IMR-90 (cell line): ENCODE measurements around the gene COL6A3. TPM values are rescaled to one million over a fixed set of nuclear protein-coding genes. Genes with fewer than 3 reads are reported as not detected.

Experiments used
- ATAC-seq: fragments of 200-7000 bp; cut with Tn5 transposase; 2 replicates; pipeline ENCODE4 v1.9.1; 2020; ENCODE audit warnings: low read depth, mild to moderate bottlenecking, moderate library complexity
- BruUV-seq: library from RNA; stranded (reverse); fragments of 400-500 nt; replicated peaks from 2 replicates; lab custom pipeline; 2021; lab: Mats Ljungman, UMichigan
- CTCF ChIA-PET: fragments of 300-600 bp; formaldehyde crosslinking; extraction: SDS; loops from one replicate; lab custom pipeline; 2021; ENCODE audit warnings: antibody characterized with exemption; lab: Yijun Ruan, JAX
- POLR2A ChIA-PET: fragments of 300-600 bp; sonication (Branson Sonifier 250); formaldehyde crosslinking; loops from one replicate; lab custom pipeline; 2022; ENCODE audit warnings: antibody characterized with exemption; ENCODE audit not compliant: unreplicated experiment; lab: Charles Lee
- DNase-seq: peaks from one replicate; pipeline ENCODE4 v3.0.0; 2013
- H2AFZ ChIP-seq: replicated peaks from 2 replicates; pipeline ENCODE3; 2013; ENCODE audit warnings: low read length, mild to moderate bottlenecking; ENCODE audit not compliant: poor library complexity
- H2AK5ac ChIP-seq: 2 replicates; pipeline ENCODE4 v1.6.1; 2013; ENCODE audit warnings: low read depth, low read length, inconsistent platforms
- H2AK9ac ChIP-seq: replicated peaks from 2 replicates; pipeline ENCODE3; 2013; ENCODE audit warnings: mild to moderate bottlenecking, low read depth, low read length, moderate library complexity; ENCODE audit not compliant: poor library complexity
- H2BK120ac ChIP-seq: 2 replicates; pipeline ENCODE4 v1.6.1; 2013; ENCODE audit warnings: low read depth, low read length, inconsistent platforms
- H2BK15ac ChIP-seq: 3 replicates; pipeline ENCODE4 v1.6.1; 2013; ENCODE audit warnings: low read depth, low read length, inconsistent platforms
- H2BK20ac ChIP-seq: 2 replicates; pipeline ENCODE4 v1.6.1; 2013; ENCODE audit warnings: low read depth, mild to moderate bottlenecking, inconsistent platforms, low read length, moderate library complexity
- H2BK5ac ChIP-seq: 2 replicates; pipeline ENCODE4 v1.6.1; 2013; ENCODE audit warnings: mild to moderate bottlenecking, low read depth, low read length, inconsistent platforms; ENCODE audit not compliant: poor library complexity, severe bottlenecking
- H3K14ac ChIP-seq: replicated peaks from 2 replicates; pipeline ENCODE4 v1.6.1; 2013; ENCODE audit warnings: low read depth, low read length, inconsistent platforms
- H3K18ac ChIP-seq: 2 replicates; pipeline ENCODE4 v1.6.1; 2013; ENCODE audit warnings: low read depth, low read length, control low read depth
- H3K23ac ChIP-seq: 2 replicates; pipeline ENCODE4 v1.6.1; 2013; ENCODE audit warnings: low read depth, low read length, inconsistent platforms
- H3K27ac ChIP-seq: 2 replicates; pipeline ENCODE4 v1.5.1; 2013; ENCODE audit warnings: mild to moderate bottlenecking, control low read depth, low read length; ENCODE audit not compliant: insufficient read depth
- H3K27me3 ChIP-seq: 2 replicates; pipeline ENCODE4 v1.6.1; 2013; ENCODE audit warnings: low read length; ENCODE audit not compliant: control insufficient read depth, insufficient read depth
- H3K36me3 ChIP-seq: 2 replicates; pipeline ENCODE4 v1.6.1; 2013; ENCODE audit warnings: low read length, mixed read lengths; ENCODE audit not compliant: control insufficient read depth, insufficient read depth
- H3K4ac ChIP-seq: 2 replicates; pipeline ENCODE4 v1.6.1; 2013; ENCODE audit warnings: low read depth, low read length, inconsistent platforms
- H3K4me1 ChIP-seq: 2 replicates; pipeline ENCODE4 v1.6.1; 2013; ENCODE audit warnings: low read length, mixed read lengths; ENCODE audit not compliant: control insufficient read depth, insufficient read depth
- H3K4me2 ChIP-seq: 2 replicates; pipeline ENCODE4 v1.6.1; 2013; ENCODE audit warnings: low read depth, mild to moderate bottlenecking, control low read depth, low read length, moderate library complexity
- H3K4me3 ChIP-seq: 2 replicates; pipeline ENCODE4 v1.5.1; 2013; ENCODE audit warnings: low read depth, mild to moderate bottlenecking, control low read depth, low read length, moderate library complexity; ENCODE audit not compliant: insufficient read depth
- H3K56ac ChIP-seq: 2 replicates; pipeline ENCODE4 v1.6.1; 2013; ENCODE audit warnings: low read length, inconsistent platforms; ENCODE audit not compliant: insufficient read depth; ENCODE audit errors: extremely low read depth
- H3K79me1 ChIP-seq, 2 experiments: 2 replicates each; pipeline ENCODE4 v1.6.1; 2013; ENCODE audit warnings: low read length in 2 of 2, inconsistent platforms in 1 of 2, low read depth in 1 of 2
- H3K9ac ChIP-seq: 2 replicates; pipeline ENCODE4 v1.6.1; 2013; ENCODE audit warnings: low read depth, low read length, control low read depth
- H3K9me1 ChIP-seq: 2 replicates; pipeline ENCODE4 v1.6.1; 2013; ENCODE audit warnings: low read length, inconsistent platforms; ENCODE audit not compliant: insufficient read depth
- H3K9me3 ChIP-seq: 2 replicates; pipeline ENCODE4 v1.6.1; 2013; ENCODE audit warnings: low read length; ENCODE audit not compliant: control insufficient read depth, insufficient read depth
- H4K20me1 ChIP-seq: 2 replicates; pipeline ENCODE4 v1.6.1; 2013; ENCODE audit warnings: low read length, inconsistent platforms; ENCODE audit not compliant: insufficient read depth
- H4K5ac ChIP-seq: 2 replicates; pipeline ENCODE4 v1.6.1; 2013; ENCODE audit warnings: mild to moderate bottlenecking, low read depth, low read length, control low read depth
- H4K8ac ChIP-seq, 2 experiments: 2 replicates each; pipeline ENCODE4 v1.6.1; 2013; ENCODE audit warnings: low read depth in 2 of 2, low read length in 2 of 2, control low read depth in 1 of 2, inconsistent platforms in 1 of 2
- H4K91ac ChIP-seq: 2 replicates; pipeline ENCODE4 v1.6.1; 2013; ENCODE audit warnings: low read depth, low read length, inconsistent platforms; ENCODE audit not compliant: insufficient read depth
- BHLHE40 ChIP-seq: fragments of 150-350 bp; IDR thresholded peaks from 2 replicates; pipeline ENCODE4 v1.6.1; 2016; ENCODE audit warnings: mild to moderate bottlenecking, low read depth, low read length
- CEBPB ChIP-seq: IDR thresholded peaks from 2 replicates; pipeline ENCODE4 v1.6.1; 2012; ENCODE audit warnings: low read depth, low read length, improper control_type of control experiment
- CHD1 ChIP-seq: IDR thresholded peaks from 2 replicates; pipeline ENCODE4 v1.6.1; 2012; ENCODE audit warnings: low read depth, low read length, improper control_type of control experiment
- CTCF ChIP-seq: conservative IDR thresholded peaks from 2 replicates; pipeline ENCODE4 v1.5.1; 2012; ENCODE audit warnings: mild to moderate bottlenecking, low read depth, low read length, improper control_type of control experiment
- ELK1 ChIP-seq: fragments of 150-350 bp; IDR thresholded peaks from 2 replicates; pipeline ENCODE4 v1.6.1; 2016; ENCODE audit warnings: low read depth, mild to moderate bottlenecking, low read length, moderate library complexity, borderline replicate concordance
- FOS ChIP-seq: fragments of 150-350 bp; IDR thresholded peaks from 2 replicates; pipeline ENCODE4 v1.6.1; 2016; ENCODE audit warnings: low read depth, low read length
- MAFK ChIP-seq: IDR thresholded peaks from 2 replicates; pipeline ENCODE4 v1.6.1; 2012; ENCODE audit warnings: low read depth, low read length, improper control_type of control experiment
- MAZ ChIP-seq: IDR thresholded peaks from 2 replicates; pipeline ENCODE4 v1.6.1; 2012; ENCODE audit warnings: low read depth, mild to moderate bottlenecking, low read length, improper control_type of control experiment, moderate library complexity, borderline replicate concordance
- MXI1 ChIP-seq: IDR thresholded peaks from 2 replicates; pipeline ENCODE4 v1.6.1; 2012; ENCODE audit warnings: low read depth, mild to moderate bottlenecking, low read length, moderate library complexity, borderline replicate concordance
- NFE2L2 ChIP-seq: fragments of 150-350 bp; IDR thresholded peaks from 2 replicates; pipeline ENCODE4 v1.6.1; 2016; ENCODE audit warnings: low read depth, mild to moderate bottlenecking, low read length
- POLR2A ChIP-seq: IDR thresholded peaks from 2 replicates; pipeline ENCODE4 v1.6.1; 2012; ENCODE audit warnings: mild to moderate bottlenecking, low read depth, low read length
- RAD21 ChIP-seq: IDR thresholded peaks from 2 replicates; pipeline ENCODE4 v1.6.1; 2012; ENCODE audit warnings: low read length, improper control_type of control experiment
- RCOR1 ChIP-seq: IDR thresholded peaks from 2 replicates; pipeline ENCODE4 v1.6.1; 2012; ENCODE audit warnings: mild to moderate bottlenecking, low read length, improper control_type of control experiment; ENCODE audit not compliant: insufficient replicate concordance
- RFX5 ChIP-seq: IDR thresholded peaks from 2 replicates; pipeline ENCODE4 v1.8.0; 2012; ENCODE audit warnings: low read depth, mild to moderate bottlenecking, low read length, moderate library complexity
- SMC3 ChIP-seq: fragments of 150-350 bp; IDR thresholded peaks from 2 replicates; pipeline ENCODE4 v1.6.1; 2016; ENCODE audit warnings: low read depth, mild to moderate bottlenecking, antibody characterized with exemption, low read length, moderate library complexity
- USF2 ChIP-seq: fragments of 150-350 bp; IDR thresholded peaks from 2 replicates; pipeline ENCODE4 v1.6.1; 2017; ENCODE audit warnings: mild to moderate bottlenecking, antibody characterized with exemption, low read length, low read depth
- dilution Hi-C: fragments of 300-500 bp; cut with HindIII; formaldehyde crosslinking; loops from one replicate; pipeline ENCODE4 v1.14.3; 2018; ENCODE audit warnings: low sequenced_read_pairs; ENCODE audit not compliant: unreplicated experiment
- in situ Hi-C: fragments of 300-500 bp; cut with MboI; formaldehyde crosslinking; loops from 3 replicates; pipeline ENCODE4 v1.14.3; 2019; ENCODE audit warnings: low sequenced_read_pairs, inconsistent platforms, mixed read lengths
- intact Hi-C: fragments of 100-400 bp; cut with micrococcal nuclease; formaldehyde crosslinking; loops from 2 replicates; pipeline ENCODE4 v1.10.0; 2022
- polyA plus RNA-seq, 3 experiments: library from polyadenylated mRNA; depleted of rRNA; stranded (reverse); fragments of >200 nt; gene quantifications; 2 replicates each; pipeline ENCODE4 v1.2.3, GENCODE V29; 2012; ENCODE audit warnings: low replicate concordance in 1 of 3
- total RNA-seq: library from RNA; depleted of rRNA; stranded (reverse); fragments of >200 nt; gene quantifications from 2 replicates; pipeline ENCODE4 v1.2.3, GENCODE V29; 2012

Gene COL6A3
- total and polyA plus RNA-seq, 2 of the 4 experiments (the other 2 are of a cell fraction) = 964 to 1,855 TPM

- ATAC-seq (no peak), DNase-seq (no peak)
- Histone ChIP-seq H3K27me3 (no peaks in the 10 kb centered on the region), H2AFZ (no peak overlapping the region), H2BK120ac (peak overlapping the region; percentile 97), H2AK9ac (peak overlapping the region; percentile 71), H3K4ac (peak overlapping the region; percentile 98), H3K9me3 (peaks cover 1% of the 10 kb centered on the region; the same call in 1 of the 2 replicates), H3K4me2 (no peak overlapping the region), H2BK20ac (peak overlapping the region; percentile 97), H3K9ac (peak overlapping the region; percentile 8; the same call in 1 of the 2 replicates), H4K8ac (peak overlapping the region; percentile 85 to 89), H3K9me1 (peaks cover 32% of the 10 kb centered on the region), H3K4me1 (peaks cover 22% of the 10 kb centered on the region), H3K4me3 (no peak overlapping the region), H3K27ac (peak overlapping the region; percentile 90), H4K5ac (peak overlapping the region; percentile 90), H4K20me1 (no peaks in the 10 kb centered on the region), H3K79me1 (peaks cover 5 to 33% of the 10 kb centered on the region in 2 experiments; a peak in 3 of 4 replicates), H3K56ac (peak overlapping the region; percentile 62), H4K91ac (peak overlapping the region; percentile 99), H3K18ac (peak overlapping the region; percentile 97), H3K36me3 (no peaks in the 10 kb centered on the region), H2BK15ac (peak overlapping the region; percentile 99), H2BK5ac (peak overlapping the region; percentile 95), H3K23ac (peak overlapping the region; percentile 92), H3K14ac (peak overlapping the region; percentile 73), H2AK5ac (peak overlapping the region; percentile 100)
- dilution Hi-C loops (no loop called here), in situ Hi-C loops (no loop called here), intact Hi-C loops (no loop called here)
- CTCF ChIA-PET = no interaction called here
- POLR2A ChIA-PET = no interaction called here
- TF ChIP-seq RCOR1 (no peak), MAZ (no peak), SMC3 (no peak), USF2 (no peak), MXI1 (no peak), CEBPB (no peak), NFE2L2 (no peak), RAD21 (no peak), BHLHE40 (no peak), MAFK (no peak), POLR2A (no peak), FOS (no peak), RFX5 (no peak), ELK1 (no peak), CTCF (no peak), CHD1 (no peak)
- BruUV-seq = no TSS peak
Measured at GRCh38 chr2:237305579-237305978, 108.4 kb downstream of the COL6A3 start.
